ENCODE data around the gene ABCG1. TPM values are rescaled to one million over a fixed set of nuclear protein-coding genes. Genes with fewer than 3 reads are reported as not detected.
A peak's percentile ranks its signal among the peaks of the same experiment; 100 is the strongest.
"Not testable (repeated sequence)": the region's sequence is repeated elsewhere in the genome, so short reads cannot be mapped to it uniquely, and the experiment has no call there.

The ABCG1 gene
- total and polyA plus RNA-seq, 12 donors: 5.5 to 26.2 (median 14.6) TPM

DNA sequence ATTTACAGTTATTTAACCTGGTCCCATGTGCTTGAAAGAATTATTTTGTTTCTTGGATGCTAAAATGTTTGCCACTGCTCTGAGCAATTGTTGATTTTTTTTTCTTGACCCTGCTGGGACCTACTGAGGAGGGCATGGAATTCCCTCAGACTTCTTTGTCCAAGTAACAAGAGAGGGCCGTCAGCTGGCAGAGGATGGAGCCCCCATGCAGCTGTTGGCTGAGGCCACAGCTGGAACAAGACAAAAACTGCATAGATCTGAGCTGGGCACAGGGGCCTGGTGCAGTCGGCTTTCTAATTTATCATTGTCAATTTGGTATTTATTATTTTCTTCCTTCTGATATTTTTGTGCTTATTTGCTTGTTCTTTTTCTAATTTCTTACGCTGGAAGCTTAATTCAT, 39.6 kb upstream of the ABCG1 start:
- TF ChIP-seq, protein P1, sequence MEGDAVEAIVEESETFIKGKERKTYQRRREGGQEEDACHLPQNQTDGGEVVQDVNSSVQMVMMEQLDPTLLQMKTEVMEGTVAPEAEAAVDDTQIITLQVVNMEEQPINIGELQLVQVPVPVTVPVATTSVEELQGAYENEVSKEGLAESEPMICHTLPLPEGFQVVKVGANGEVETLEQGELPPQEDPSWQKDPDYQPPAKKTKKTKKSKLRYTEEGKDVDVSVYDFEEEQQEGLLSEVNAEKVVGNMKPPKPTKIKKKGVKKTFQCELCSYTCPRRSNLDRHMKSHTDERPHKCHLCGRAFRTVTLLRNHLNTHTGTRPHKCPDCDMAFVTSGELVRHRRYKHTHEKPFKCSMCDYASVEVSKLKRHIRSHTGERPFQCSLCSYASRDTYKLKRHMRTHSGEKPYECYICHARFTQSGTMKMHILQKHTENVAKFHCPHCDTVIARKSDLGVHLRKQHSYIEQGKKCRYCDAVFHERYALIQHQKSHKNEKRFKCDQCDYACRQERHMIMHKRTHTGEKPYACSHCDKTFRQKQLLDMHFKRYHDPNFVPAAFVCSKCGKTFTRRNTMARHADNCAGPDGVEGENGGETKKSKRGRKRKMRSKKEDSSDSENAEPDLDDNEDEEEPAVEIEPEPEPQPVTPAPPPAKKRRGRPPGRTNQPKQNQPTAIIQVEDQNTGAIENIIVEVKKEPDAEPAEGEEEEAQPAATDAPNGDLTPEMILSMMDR (IDR thresholded peaks at IDR 0.05): no peak
- no peak overlapping the region for H3K4me3 ChIP-seq
- no peaks in the 10 kb centered on the region for H3K36me3 ChIP-seq
- DNase-seq (no peak), ATAC-seq (no peak)
- intact Hi-C loops (cut with DNase I): loop anchor here in 1 of 10 donors (10.0 kb wide), 1 partner anchor 385 kb away; no protein-coding TSS in a partner anchor
- 79 to 85% methylated on average over 3 of the region's 3 CpGs for WGBS, 2 donors
- H3K27me3 ChIP-seq: no peaks in the 10 kb centered on the region
- no peak overlapping the region for H3K27ac ChIP-seq
- peaks cover 0 to 4% (median 0%) of the 10 kb centered on the region in 11 donors for H3K9me3 ChIP-seq
- peaks cover 0 to 10% (median 0%) of the 10 kb centered on the region in 9 donors for H3K4me1 ChIP-seq

DNA sequence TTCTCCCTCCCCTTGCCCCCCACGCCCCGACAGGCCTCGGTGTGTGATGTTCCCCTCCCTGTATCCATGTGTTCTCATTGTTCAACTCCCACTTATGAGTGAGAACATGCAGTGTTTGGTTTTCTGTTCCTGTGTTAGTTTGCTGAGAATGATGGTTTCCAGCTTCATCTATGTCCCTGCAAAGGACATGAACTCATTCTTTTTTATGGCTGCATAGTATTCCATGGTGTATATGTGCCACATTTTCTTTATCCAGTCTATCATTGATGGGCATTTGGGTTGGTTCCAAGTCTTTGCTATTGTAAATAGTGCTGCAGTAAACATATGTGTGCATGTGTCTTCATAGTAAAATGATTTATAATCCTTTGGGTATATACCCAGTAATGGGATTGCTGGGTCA, 38.9 kb upstream of the ABCG1 start:
- H3K9me3 ChIP-seq; H3K27me3 ChIP-seq; intact Hi-C loops (cut with DNase I); H3K27ac ChIP-seq; H3K36me3 ChIP-seq; ATAC-seq; DNase-seq; H3K4me3 ChIP-seq: not testable (repeated sequence)
- peaks cover 0 to 10% (median 0%) of the 10 kb centered on the region in 9 donors for H3K4me1 ChIP-seq
- WGBS, 2 donors: 95 to 96% methylated on average over 3 of the region's 3 CpGs

DNA sequence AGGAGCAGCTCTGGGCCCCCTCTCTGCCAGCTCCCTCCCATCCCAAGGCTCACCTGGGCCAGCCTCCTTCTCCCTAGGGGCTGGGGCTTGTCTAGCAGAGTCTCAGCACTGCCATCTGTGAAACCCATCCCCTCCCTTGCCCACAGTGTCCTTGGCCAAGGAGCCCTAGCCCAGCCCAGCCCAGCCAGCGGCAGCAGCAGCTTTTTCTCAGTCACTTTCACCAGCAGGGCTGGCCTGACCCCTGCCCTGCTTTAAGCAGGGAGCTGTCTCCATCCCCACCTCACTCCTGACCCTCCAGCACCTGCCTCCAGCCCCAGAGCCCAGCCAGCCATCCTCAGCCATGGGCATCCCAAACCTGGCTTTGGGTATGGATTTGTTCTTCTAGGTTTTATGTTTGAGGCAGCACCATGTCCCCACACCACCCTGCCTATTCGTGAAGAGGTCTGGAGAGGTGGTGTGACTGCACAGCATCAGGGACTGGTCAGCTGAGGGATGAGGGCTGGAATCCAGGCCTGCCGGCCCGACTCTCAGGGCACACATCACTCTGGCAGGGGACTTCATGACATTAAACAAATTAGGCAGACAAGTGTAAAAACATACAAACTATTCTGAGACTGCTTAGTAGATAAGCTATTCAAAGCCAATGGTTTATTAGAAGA, 36.1 kb upstream of the ABCG1 start:
- Histone ChIP-seq H3K9me3 (peaks cover 0 to 4% (median 0%) of the 10 kb centered on the region in 11 donors), H3K27me3 (no peaks in the 10 kb centered on the region), H3K36me3 (no peaks in the 10 kb centered on the region), H3K27ac (no peak overlapping the region), H3K4me3 (no peak overlapping the region), H3K4me1 (peaks cover 0 to 18% (median 3%) of the 10 kb centered on the region in 9 donors)
- intact Hi-C loops (cut with DNase I): no loop called here
- WGBS, 2 donors: 51 to 66% methylated on average over 4 of the region's 4 CpGs
- DNase-seq: no peak
- ATAC-seq: peak in 5 of 8 donors; percentile 43 to 81 (median 77)
- TF ChIP-seq, protein P1 (IDR thresholded peaks at IDR 0.05): no peak

GRCh38 chr21:42183374-42184266, 35.3 kb upstream of the ABCG1 start:
- 96 to 99% methylated on average over 6 of the region's 6 CpGs for WGBS, 2 donors
- H3K27me3 ChIP-seq: no peaks in the 10 kb centered on the region
- no peaks in the 10 kb centered on the region for H3K36me3 ChIP-seq
- intact Hi-C loops (cut with DNase I): no loop called here
- peaks cover 0 to 26% (median 8%) of the 10 kb centered on the region in 9 donors for H3K4me1 ChIP-seq
- TF ChIP-seq, protein P1 (IDR thresholded peaks at IDR 0.05): no peak
- no peak overlapping the region for H3K27ac ChIP-seq
- H3K9me3 ChIP-seq: peaks cover 0 to 4% (median 0%) of the 10 kb centered on the region in 11 donors
- H3K4me3 ChIP-seq: no peak overlapping the region
- ATAC-seq (peak in 1 of 8 donors; percentile 41), DNase-seq (no peak)

All from heart right ventricle (tissue), 16 donors.